Endothelial cell (in vitro differentiated cells): Measurements from ENCODE around the gene PPP1R37. TPM values are rescaled to one million over a fixed set of nuclear protein-coding genes. Genes with fewer than 3 reads are reported as not detected.
A peak's percentile ranks its signal among the peaks of the same experiment; 100 is the strongest.
"Not testable (repeated sequence)": the region's sequence is repeated elsewhere in the genome, so short reads cannot be mapped to it uniquely, and the experiment has no call there.

ENCODE experiments used
- DNase-seq: peaks from one replicate; pipeline ENCODE4 v3.0.0; 2021; ENCODE audit warnings: low spot score
- H3K27ac Mint-ChIP-seq: one replicate; pipeline ENCODE4 v1.8.0; 2021; ENCODE audit warnings: mixed read lengths, inconsistent platforms; ENCODE audit not compliant: unreplicated experiment
- H3K27me3 Mint-ChIP-seq: one replicate; pipeline ENCODE4 v1.8.0; 2021; ENCODE audit warnings: mild to moderate bottlenecking, moderate library complexity, mixed read lengths, inconsistent platforms; ENCODE audit not compliant: unreplicated experiment
- H3K36me3 Mint-ChIP-seq: one replicate; pipeline ENCODE4 v1.8.0; 2021; ENCODE audit warnings: mild to moderate bottlenecking, low read depth, mixed read lengths, inconsistent platforms; ENCODE audit not compliant: unreplicated experiment
- H3K4me1 Mint-ChIP-seq: one replicate; pipeline ENCODE4 v1.8.0; 2021; ENCODE audit warnings: mild to moderate bottlenecking, mixed read lengths, inconsistent platforms; ENCODE audit not compliant: unreplicated experiment
- H3K4me3 Mint-ChIP-seq: one replicate; pipeline ENCODE4 v1.8.0; 2021; ENCODE audit warnings: mild to moderate bottlenecking, mixed read lengths, inconsistent platforms; ENCODE audit not compliant: unreplicated experiment
- H3K9me3 Mint-ChIP-seq: one replicate; pipeline ENCODE4 v1.8.0; 2021; ENCODE audit warnings: mixed read lengths, inconsistent platforms; ENCODE audit not compliant: unreplicated experiment
- total RNA-seq: library from RNA; stranded (reverse); fragmentation: NEBNext Ultra II Directional; extraction: Animal tissue kit (Norgen Biotek cat#: 25700); gene quantifications from one replicate; pipeline ENCODE4 v1.2.1, GENCODE V29; 2021; ENCODE audit not compliant: unreplicated experiment
- TF ChIP-seq, protein P1 (sequence below): fragments of 200-600 bp; sonication (generic); IDR thresholded peaks from one replicate; pipeline ENCODE4 v1.5.0; 2021; ENCODE audit warnings: antibody characterized with exemption; ENCODE audit not compliant: unreplicated experiment

The PPP1R37 gene
- total RNA-seq, 1 donor from 2014 or later, result 34.7 TPM

DNA sequence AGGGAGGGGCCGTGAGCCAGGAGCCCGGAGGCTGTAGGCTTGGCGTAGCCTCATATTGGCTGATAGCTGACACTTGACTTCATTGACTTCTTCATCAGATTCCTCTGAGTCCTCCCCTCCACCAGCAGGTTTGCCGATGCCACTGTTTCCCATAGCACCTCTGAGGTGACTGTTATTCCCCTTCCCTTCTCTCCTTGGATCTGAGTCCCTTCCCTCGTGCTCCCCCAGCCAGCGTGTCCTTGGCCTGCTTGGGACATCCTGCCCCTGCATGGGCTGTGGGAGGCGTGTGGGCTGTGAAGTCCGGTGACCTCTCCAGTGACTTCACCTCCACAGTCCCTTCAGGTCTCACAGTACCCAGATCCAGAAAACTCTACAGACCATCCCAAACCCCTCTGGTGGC lies 8.8 kb downstream of the PPP1R37 start:
- Mint-ChIP-seq H3K9me3 (no peaks in the 10 kb centered on the region), H3K4me1 (peaks cover 19% of the 10 kb centered on the region), H3K36me3 (peaks cover 4% of the 10 kb centered on the region), H3K27ac (no peak overlapping the region), H3K27me3 (peaks cover 9% of the 10 kb centered on the region), H3K4me3 (no peak overlapping the region)
- no peak for DNase-seq
- TF ChIP-seq, protein P1, sequence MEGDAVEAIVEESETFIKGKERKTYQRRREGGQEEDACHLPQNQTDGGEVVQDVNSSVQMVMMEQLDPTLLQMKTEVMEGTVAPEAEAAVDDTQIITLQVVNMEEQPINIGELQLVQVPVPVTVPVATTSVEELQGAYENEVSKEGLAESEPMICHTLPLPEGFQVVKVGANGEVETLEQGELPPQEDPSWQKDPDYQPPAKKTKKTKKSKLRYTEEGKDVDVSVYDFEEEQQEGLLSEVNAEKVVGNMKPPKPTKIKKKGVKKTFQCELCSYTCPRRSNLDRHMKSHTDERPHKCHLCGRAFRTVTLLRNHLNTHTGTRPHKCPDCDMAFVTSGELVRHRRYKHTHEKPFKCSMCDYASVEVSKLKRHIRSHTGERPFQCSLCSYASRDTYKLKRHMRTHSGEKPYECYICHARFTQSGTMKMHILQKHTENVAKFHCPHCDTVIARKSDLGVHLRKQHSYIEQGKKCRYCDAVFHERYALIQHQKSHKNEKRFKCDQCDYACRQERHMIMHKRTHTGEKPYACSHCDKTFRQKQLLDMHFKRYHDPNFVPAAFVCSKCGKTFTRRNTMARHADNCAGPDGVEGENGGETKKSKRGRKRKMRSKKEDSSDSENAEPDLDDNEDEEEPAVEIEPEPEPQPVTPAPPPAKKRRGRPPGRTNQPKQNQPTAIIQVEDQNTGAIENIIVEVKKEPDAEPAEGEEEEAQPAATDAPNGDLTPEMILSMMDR, result no peak

DNA sequence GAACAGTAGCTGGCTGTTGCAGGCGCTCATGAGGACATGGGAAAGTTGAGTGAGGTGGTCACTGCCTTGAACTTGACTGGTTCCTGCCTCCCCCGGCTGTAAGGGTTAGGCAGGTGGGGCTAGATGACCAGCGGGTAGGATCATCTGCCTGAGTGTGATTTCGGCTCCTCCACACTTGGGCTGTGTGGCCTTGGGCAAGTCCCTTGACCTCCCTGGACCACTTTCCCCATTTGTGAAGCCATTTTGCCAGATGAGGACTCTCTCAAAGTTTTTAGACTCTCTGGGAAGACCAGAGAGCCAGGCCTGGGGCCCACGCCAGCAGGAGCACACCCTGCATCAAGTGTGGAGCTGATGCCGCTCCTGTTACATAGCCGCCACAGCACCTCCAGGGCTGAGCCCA lies 9.5 kb downstream of the PPP1R37 start:
- Mint-ChIP-seq H3K27me3 (peaks cover 8% of the 10 kb centered on the region), H3K9me3 (no peaks in the 10 kb centered on the region)
- TF ChIP-seq, protein P1, result no peak

GRCh38 chr19:45103156-45103507 lies 10.2 kb downstream of the PPP1R37 start:
- no peak overlapping the region for H3K4me3 Mint-ChIP-seq
- no peak for DNase-seq
- TF ChIP-seq, protein P1, result no peak
- no peaks in the 10 kb centered on the region for H3K9me3 Mint-ChIP-seq
- no peaks in the 10 kb centered on the region for H3K36me3 Mint-ChIP-seq
- peaks cover 8% of the 10 kb centered on the region for H3K27me3 Mint-ChIP-seq
- peaks cover 16% of the 10 kb centered on the region for H3K4me1 Mint-ChIP-seq
- no peak overlapping the region for H3K27ac Mint-ChIP-seq

More for the DNA sequence above, 9.5 kb downstream of the PPP1R37 start:
- H3K4me3 Mint-ChIP-seq, result no peak overlapping the region
- no peaks in the 10 kb centered on the region for H3K36me3 Mint-ChIP-seq
- H3K27ac Mint-ChIP-seq, result no peak overlapping the region
- DNase-seq, result no peak
- peaks cover 16% of the 10 kb centered on the region for H3K4me1 Mint-ChIP-seq

- peaks cover 16% of the 10 kb centered on the region for H3K4me1 Mint-ChIP-seq
- TF ChIP-seq, protein P1, result no peak
- peak overlapping the region; percentile 30 for H3K27ac Mint-ChIP-seq
- no peak for DNase-seq
- no peaks in the 10 kb centered on the region for H3K36me3 Mint-ChIP-seq
- H3K9me3 Mint-ChIP-seq, result no peaks in the 10 kb centered on the region
- H3K27me3 Mint-ChIP-seq, result peaks cover 8% of the 10 kb centered on the region
- H3K4me3 Mint-ChIP-seq, result no peak overlapping the region
These were observed 10.7 kb downstream of the PPP1R37 start for GRCh38 chr19:45103508-45104319.

GRCh38 chr19:45104658-45105349 lies 11.8 kb downstream of the PPP1R37 start:
- H3K9me3 Mint-ChIP-seq, result no peaks in the 10 kb centered on the region
- no peak overlapping the region for H3K4me3 Mint-ChIP-seq
- H3K27me3 Mint-ChIP-seq, result peaks cover 3% of the 10 kb centered on the region
- DNase-seq, result no peak
- peaks cover 11% of the 10 kb centered on the region for H3K4me1 Mint-ChIP-seq
- TF ChIP-seq, protein P1, result no peak
- H3K27ac Mint-ChIP-seq, result no peak overlapping the region
- no peaks in the 10 kb centered on the region for H3K36me3 Mint-ChIP-seq

- not testable (repeated sequence) for H3K27me3 Mint-ChIP-seq, H3K4me1 Mint-ChIP-seq, DNase-seq, H3K27ac Mint-ChIP-seq, H3K36me3 Mint-ChIP-seq, H3K9me3 Mint-ChIP-seq, H3K4me3 Mint-ChIP-seq
These were observed 13.4 kb downstream of the PPP1R37 start for GRCh38 chr19:45106363-45106762.
